ENCODE measurements around the gene DCAF8L1. TPM values are rescaled to one million over a fixed set of nuclear protein-coding genes. Genes with fewer than 3 reads are reported as not detected.
"Not testable (repeated sequence)": the region's sequence is repeated elsewhere in the genome, so short reads cannot be mapped to it uniquely, and the experiment has no call there.

DCAF8L1 gene
- total and polyA plus RNA-seq, 11 donors: not detected

DNA sequence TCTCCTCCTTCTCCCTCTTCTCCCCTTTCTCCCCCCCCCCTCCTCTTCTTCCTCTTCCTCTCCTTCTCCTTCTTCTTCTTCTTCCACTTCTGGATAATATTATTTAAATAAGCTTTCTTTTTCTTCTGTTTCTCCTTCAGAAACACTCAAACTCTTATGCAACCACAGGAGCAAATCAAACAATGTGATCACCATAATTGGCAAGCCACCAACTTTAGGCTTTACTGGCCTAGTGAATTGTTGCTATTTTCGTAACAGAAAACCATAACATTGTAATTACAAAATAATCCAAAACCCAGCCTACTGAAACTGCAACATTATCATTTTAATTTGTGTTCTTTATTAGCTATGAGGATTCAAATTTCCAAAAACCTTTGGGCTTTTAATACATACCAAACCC lies 14.3 kb downstream of the DCAF8L1 start:
- Histone ChIP-seq H3K36me3 (no peaks in the 10 kb centered on the region), H3K9me3 (peaks cover 0 to 4% (median 0%) of the 10 kb centered on the region in 12 donors), H3K27ac (no peak overlapping the region), H3K4me1 (no peaks in the 10 kb centered on the region), H3K4me3 (no peak overlapping the region), H3K27me3 (no peaks in the 10 kb centered on the region)
- TF ChIP-seq POLR2A (IDR thresholded peaks at IDR 0.05): no peak
- TF ChIP-seq, protein P1, sequence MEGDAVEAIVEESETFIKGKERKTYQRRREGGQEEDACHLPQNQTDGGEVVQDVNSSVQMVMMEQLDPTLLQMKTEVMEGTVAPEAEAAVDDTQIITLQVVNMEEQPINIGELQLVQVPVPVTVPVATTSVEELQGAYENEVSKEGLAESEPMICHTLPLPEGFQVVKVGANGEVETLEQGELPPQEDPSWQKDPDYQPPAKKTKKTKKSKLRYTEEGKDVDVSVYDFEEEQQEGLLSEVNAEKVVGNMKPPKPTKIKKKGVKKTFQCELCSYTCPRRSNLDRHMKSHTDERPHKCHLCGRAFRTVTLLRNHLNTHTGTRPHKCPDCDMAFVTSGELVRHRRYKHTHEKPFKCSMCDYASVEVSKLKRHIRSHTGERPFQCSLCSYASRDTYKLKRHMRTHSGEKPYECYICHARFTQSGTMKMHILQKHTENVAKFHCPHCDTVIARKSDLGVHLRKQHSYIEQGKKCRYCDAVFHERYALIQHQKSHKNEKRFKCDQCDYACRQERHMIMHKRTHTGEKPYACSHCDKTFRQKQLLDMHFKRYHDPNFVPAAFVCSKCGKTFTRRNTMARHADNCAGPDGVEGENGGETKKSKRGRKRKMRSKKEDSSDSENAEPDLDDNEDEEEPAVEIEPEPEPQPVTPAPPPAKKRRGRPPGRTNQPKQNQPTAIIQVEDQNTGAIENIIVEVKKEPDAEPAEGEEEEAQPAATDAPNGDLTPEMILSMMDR (IDR thresholded peaks at IDR 0.05): no peak
- intact Hi-C loops (cut with DNase I): no loop called here
- WGBS, 4 donors: 21 to 62% (median 41%) methylated on average over 1 of the region's 1 CpG
- no peak for ATAC-seq
- no peak for DNase-seq

GRCh38 chrX:27966492-27966891 lies 14.8 kb downstream of the DCAF8L1 start:
- DNase-seq: no peak
- Histone ChIP-seq H3K9me3 (peaks cover 0 to 6% (median 0%) of the 10 kb centered on the region in 12 donors), H3K27me3 (no peaks in the 10 kb centered on the region), H3K27ac (no peak overlapping the region), H3K36me3 (no peaks in the 10 kb centered on the region), H3K4me1 (no peaks in the 10 kb centered on the region), H3K4me3 (no peak overlapping the region)
- ATAC-seq: no peak
- intact Hi-C loops (cut with DNase I): no loop called here
- TF ChIP-seq POLR2A (IDR thresholded peaks at IDR 0.05): no peak
- TF ChIP-seq, protein P1 (IDR thresholded peaks at IDR 0.05): no peak
- 32 to 67% (median 52%) methylated on average over 1 of the region's 1 CpG for WGBS, 4 donors

- H3K36me3 ChIP-seq; H3K27me3 ChIP-seq; DNase-seq; H3K9me3 ChIP-seq; ATAC-seq; H3K4me1 ChIP-seq; H3K27ac ChIP-seq; H3K4me3 ChIP-seq; intact Hi-C loops (cut with DNase I): not testable (repeated sequence)
- WGBS, 4 donors: 67 to 93% (median 86%) methylated on average over 5 of the region's 5 CpGs
Observed at GRCh38 chrX:27965348-27965747, 15.9 kb downstream of the DCAF8L1 start.

DNA sequence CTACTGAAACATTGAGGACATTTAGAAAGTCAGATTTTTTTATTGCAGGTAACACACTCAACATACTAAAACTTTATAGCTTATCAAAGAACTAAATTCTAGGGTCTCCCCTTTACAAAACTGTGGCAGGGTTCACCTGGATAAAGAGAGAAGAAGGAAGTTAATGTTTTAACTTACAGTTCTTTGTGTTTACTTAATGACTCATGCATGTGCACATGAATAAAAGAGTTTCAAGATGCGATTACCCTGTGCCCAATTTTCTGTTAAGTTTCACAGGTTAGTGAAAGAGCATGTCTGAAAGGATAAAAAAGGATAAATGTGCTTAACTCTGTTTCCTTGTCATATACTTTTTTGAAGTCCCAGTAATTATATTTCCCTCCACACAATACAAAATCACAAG lies 16.8 kb downstream of the DCAF8L1 start:
- ATAC-seq (no peak), DNase-seq (no peak)
- intact Hi-C loops (cut with DNase I): no loop called here
- Histone ChIP-seq H3K36me3 (no peaks in the 10 kb centered on the region), H3K27me3 (no peaks in the 10 kb centered on the region), H3K4me3 (no peak overlapping the region), H3K27ac (no peak overlapping the region), H3K4me1 (no peaks in the 10 kb centered on the region), H3K9me3 (peaks cover 0 to 13% (median 0%) of the 10 kb centered on the region in 12 donors)
- TF ChIP-seq, protein P1 (IDR thresholded peaks at IDR 0.05): no peak
- TF ChIP-seq POLR2A (IDR thresholded peaks at IDR 0.05): no peak
- WGBS, 4 donors: 52 to 74% (median 58%) methylated on average over 1 of the region's 1 CpG

DNA sequence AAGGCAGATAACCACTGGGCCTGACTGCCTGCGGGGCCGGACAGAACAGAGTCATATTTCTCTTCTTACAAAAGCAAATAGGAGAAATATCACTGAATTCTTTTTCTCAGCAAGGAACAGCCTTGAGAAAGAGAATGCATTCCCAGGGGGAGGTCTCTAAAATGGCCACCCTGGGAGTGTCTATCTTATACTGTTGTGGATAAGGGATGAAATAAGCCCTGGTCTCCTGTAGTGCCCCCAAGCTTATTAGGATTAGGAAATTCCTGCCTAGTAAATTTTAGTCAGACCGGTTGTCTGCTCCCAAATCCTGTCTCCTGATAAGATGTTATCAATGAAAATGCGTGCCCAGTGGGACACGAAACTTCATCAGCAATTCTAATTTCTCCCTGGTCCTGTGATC lies 20.8 kb downstream of the DCAF8L1 start:
- H3K4me3 ChIP-seq; intact Hi-C loops (cut with DNase I); H3K27ac ChIP-seq; H3K36me3 ChIP-seq; H3K27me3 ChIP-seq; DNase-seq; ATAC-seq; H3K4me1 ChIP-seq: not testable (repeated sequence)
- peaks cover 0 to 13% (median 0%) of the 10 kb centered on the region in 12 donors for H3K9me3 ChIP-seq
- WGBS, 4 donors: 82 to 90% (median 87%) methylated on average over 5 of the region's 5 CpGs
